ENCODE data around the gene NLGN3.

GRCh38 chrX:71214604-71215337 is 70.1 kb downstream of the NLGN3 start:
- TF ChIP-seq CTCF (IDR thresholded peaks at IDR 0.05) (no peak), POLR2A (IDR thresholded peaks at IDR 0.05) (no peak)

All from lower leg skin (tissue), 3 donors.